ENCODE data around the gene PHF24. TPM values are rescaled to one million over a fixed set of nuclear protein-coding genes. Genes with fewer than 3 reads are reported as not detected.
"Not testable (repeated sequence)": the region's sequence is repeated elsewhere in the genome, so short reads cannot be mapped to it uniquely, and the experiment has no call there.

PHF24 gene
- total RNA-seq, 1 experiment from 2014 or later: 0.47 TPM

DNA sequence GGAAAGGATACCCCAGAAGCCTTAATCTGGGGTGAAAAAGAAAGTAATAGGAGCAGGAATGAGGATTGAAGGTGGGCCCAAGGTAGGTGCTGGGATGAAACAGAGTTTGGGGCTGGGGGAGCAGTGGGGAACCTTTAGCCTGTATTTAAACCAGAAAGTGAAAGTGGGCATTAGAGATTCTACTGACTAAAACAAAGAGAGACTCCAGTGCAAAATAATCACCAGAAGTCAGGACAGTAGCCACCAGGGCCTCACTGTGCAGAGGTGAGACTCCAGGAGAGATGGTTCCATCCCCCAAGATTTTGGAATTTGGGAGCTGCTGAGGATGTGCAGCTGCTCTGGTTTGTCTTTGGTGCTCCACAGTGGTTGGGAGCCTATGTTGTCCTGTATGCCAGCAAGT lies 44.5 kb downstream of the PHF24 start:
- ATAC-seq: no peak
- H3K36me3 ChIP-seq (ENCODE audit: control insufficient read depth in 1 of 2, insufficient read depth in 2 of 2, low read length in 2 of 2): no peaks in the 10 kb centered on the region
- no peak overlapping the region for H3K9ac ChIP-seq (ENCODE audit: low read length)
- no peak overlapping the region for H3K4me3 ChIP-seq (replicated peaks in 1 of 2; ENCODE audit: low read depth in 1 of 2, low read length in 2 of 2)
- H3K27ac ChIP-seq (ENCODE audit: low read depth, low read length): no peak overlapping the region
- H3K9me2 ChIP-seq (ENCODE audit: insufficient read depth): no peaks in the 10 kb centered on the region
- no peak overlapping the region for H3K4me2 ChIP-seq (ENCODE audit: low read length)
- RAD21 ChIA-PET (ENCODE audit: low non-redundant PET in 1 of 2, low total read pairs in 2 of 2, uncharacterized antibody in 2 of 2, unreplicated experiment in 2 of 2): no interaction called here
- no peaks in the 10 kb centered on the region for H4K20me1 ChIP-seq (ENCODE audit: insufficient read depth)
- peaks cover 0 to 20% of the 10 kb centered on the region in 2 experiments; a peak in 1 of 4 replicates for H3K4me1 ChIP-seq (ENCODE audit: control insufficient read depth in 1 of 2, insufficient read depth in 2 of 2, low read length in 2 of 2)
- H3K9me3 ChIP-seq (ENCODE audit: control insufficient read depth in 1 of 2, insufficient read depth in 1 of 2, low read depth in 1 of 2, low read length in 2 of 2): no peaks in the 10 kb centered on the region
- CTCF ChIA-PET: interaction anchor here (1.4 to 1.6 kb wide), 2 partner anchors 8 to 103 kb away, joined by 4 read pairs; no protein-coding TSS in a partner anchor
- TF ChIP-seq YY1 (IDR thresholded peaks at IDR 0.05; ENCODE audit: extremely low read depth, insufficient replicate concordance, low read depth, low read length) (no peak), CTCF (IDR thresholded peaks at IDR 0.05 in 2 of 3, conservative IDR thresholded peaks at IDR 0.05 in 1 of 3; ENCODE audit: borderline replicate concordance in 1 of 3, insufficient read depth in 1 of 3, low read depth in 2 of 3, low read length in 2 of 3) (no peak), RAD21 (IDR thresholded peaks at IDR 0.05; ENCODE audit: low read depth) (no peak), EZH2 (IDR thresholded peaks at IDR 0.05) (no peak), EZH2phosphoT487 (IDR thresholded peaks at IDR 0.05; ENCODE audit: borderline replicate concordance) (no peak), POLR2A (IDR thresholded peaks at IDR 0.05; ENCODE audit: borderline replicate concordance, extremely low read depth, insufficient read depth, insufficient read length) (no peak), SIN3A (IDR thresholded peaks at IDR 0.05; ENCODE audit: low read depth) (no peak), TCF7L2 (IDR thresholded peaks at IDR 0.05; ENCODE audit: borderline replicate concordance, extremely low read depth, insufficient read depth, insufficient read length) (no peak), EGR1 (IDR thresholded peaks at IDR 0.05; ENCODE audit: low read depth) (no peak)
- TF ChIP-seq, protein P1, sequence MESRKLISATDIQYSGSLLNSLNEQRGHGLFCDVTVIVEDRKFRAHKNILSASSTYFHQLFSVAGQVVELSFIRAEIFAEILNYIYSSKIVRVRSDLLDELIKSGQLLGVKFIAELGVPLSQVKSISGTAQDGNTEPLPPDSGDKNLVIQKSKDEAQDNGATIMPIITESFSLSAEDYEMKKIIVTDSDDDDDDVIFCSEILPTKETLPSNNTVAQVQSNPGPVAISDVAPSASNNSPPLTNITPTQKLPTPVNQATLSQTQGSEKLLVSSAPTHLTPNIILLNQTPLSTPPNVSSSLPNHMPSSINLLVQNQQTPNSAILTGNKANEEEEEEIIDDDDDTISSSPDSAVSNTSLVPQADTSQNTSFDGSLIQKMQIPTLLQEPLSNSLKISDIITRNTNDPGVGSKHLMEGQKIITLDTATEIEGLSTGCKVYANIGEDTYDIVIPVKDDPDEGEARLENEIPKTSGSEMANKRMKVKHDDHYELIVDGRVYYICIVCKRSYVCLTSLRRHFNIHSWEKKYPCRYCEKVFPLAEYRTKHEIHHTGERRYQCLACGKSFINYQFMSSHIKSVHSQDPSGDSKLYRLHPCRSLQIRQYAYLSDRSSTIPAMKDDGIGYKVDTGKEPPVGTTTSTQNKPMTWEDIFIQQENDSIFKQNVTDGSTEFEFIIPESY (IDR thresholded peaks at IDR 0.05; ENCODE audit: extremely low read depth, insufficient replicate concordance, low read length): no peak
- TF ChIP-seq, protein P2, sequence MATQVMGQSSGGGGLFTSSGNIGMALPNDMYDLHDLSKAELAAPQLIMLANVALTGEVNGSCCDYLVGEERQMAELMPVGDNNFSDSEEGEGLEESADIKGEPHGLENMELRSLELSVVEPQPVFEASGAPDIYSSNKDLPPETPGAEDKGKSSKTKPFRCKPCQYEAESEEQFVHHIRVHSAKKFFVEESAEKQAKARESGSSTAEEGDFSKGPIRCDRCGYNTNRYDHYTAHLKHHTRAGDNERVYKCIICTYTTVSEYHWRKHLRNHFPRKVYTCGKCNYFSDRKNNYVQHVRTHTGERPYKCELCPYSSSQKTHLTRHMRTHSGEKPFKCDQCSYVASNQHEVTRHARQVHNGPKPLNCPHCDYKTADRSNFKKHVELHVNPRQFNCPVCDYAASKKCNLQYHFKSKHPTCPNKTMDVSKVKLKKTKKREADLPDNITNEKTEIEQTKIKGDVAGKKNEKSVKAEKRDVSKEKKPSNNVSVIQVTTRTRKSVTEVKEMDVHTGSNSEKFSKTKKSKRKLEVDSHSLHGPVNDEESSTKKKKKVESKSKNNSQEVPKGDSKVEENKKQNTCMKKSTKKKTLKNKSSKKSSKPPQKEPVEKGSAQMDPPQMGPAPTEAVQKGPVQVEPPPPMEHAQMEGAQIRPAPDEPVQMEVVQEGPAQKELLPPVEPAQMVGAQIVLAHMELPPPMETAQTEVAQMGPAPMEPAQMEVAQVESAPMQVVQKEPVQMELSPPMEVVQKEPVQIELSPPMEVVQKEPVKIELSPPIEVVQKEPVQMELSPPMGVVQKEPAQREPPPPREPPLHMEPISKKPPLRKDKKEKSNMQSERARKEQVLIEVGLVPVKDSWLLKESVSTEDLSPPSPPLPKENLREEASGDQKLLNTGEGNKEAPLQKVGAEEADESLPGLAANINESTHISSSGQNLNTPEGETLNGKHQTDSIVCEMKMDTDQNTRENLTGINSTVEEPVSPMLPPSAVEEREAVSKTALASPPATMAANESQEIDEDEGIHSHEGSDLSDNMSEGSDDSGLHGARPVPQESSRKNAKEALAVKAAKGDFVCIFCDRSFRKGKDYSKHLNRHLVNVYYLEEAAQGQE (IDR thresholded peaks at IDR 0.05; ENCODE audit: low read depth): no peak
- H3K79me2 ChIP-seq (ENCODE audit: insufficient read depth, low read length): no peaks in the 10 kb centered on the region
- H3K27me3 ChIP-seq (ENCODE audit: insufficient read depth, low read length): no peaks in the 10 kb centered on the region
- DNase-seq (ENCODE audit: low read depth, low spot score): no peak
- H2AFZ ChIP-seq (ENCODE audit: low read depth, low read length, poor library complexity, severe bottlenecking): no peak overlapping the region
- BruUV-seq (replicated peaks): no TSS peak
- POLR2A ChIA-PET: interaction anchor here (1.5 kb wide), 1 partner anchor 70 kb away, joined by 3 read pairs; the partner anchor contains the start of gene VCP
- intact Hi-C loops (cut with micrococcal nuclease): no loop called here

- RAD21 ChIA-PET (ENCODE audit: low non-redundant PET in 1 of 2, low total read pairs in 2 of 2, uncharacterized antibody in 2 of 2, unreplicated experiment in 2 of 2); H3K79me2 ChIP-seq (ENCODE audit: insufficient read depth, low read length); H3K36me3 ChIP-seq (ENCODE audit: control insufficient read depth in 1 of 2, insufficient read depth in 2 of 2, low read length in 2 of 2); BruUV-seq (replicated peaks); H2AFZ ChIP-seq (ENCODE audit: low read depth, low read length, poor library complexity, severe bottlenecking); H3K9ac ChIP-seq (ENCODE audit: low read length); ATAC-seq; H3K9me3 ChIP-seq (ENCODE audit: control insufficient read depth in 1 of 2, insufficient read depth in 1 of 2, low read depth in 1 of 2, low read length in 2 of 2); H3K4me2 ChIP-seq (ENCODE audit: low read length); H3K9me2 ChIP-seq (ENCODE audit: insufficient read depth); H3K4me3 ChIP-seq (replicated peaks in 1 of 2; ENCODE audit: low read depth in 1 of 2, low read length in 2 of 2); DNase-seq (ENCODE audit: low read depth, low spot score); POLR2A ChIA-PET; intact Hi-C loops (cut with micrococcal nuclease); H3K27ac ChIP-seq (ENCODE audit: low read depth, low read length); CTCF ChIA-PET; H4K20me1 ChIP-seq (ENCODE audit: insufficient read depth); H3K27me3 ChIP-seq (ENCODE audit: insufficient read depth, low read length): not testable (repeated sequence)
- peaks cover 0 to 20% of the 10 kb centered on the region in 2 experiments; a peak in 1 of 4 replicates for H3K4me1 ChIP-seq (ENCODE audit: control insufficient read depth in 1 of 2, insufficient read depth in 2 of 2, low read length in 2 of 2)
These were observed 46.2 kb downstream of the PHF24 start for GRCh38 chr9:35004299-35004698.
